ENCODE results near the gene PCDH8. TPM values are rescaled to one million over a fixed set of nuclear protein-coding genes. Genes with fewer than 3 reads are reported as not detected.

The PCDH8 gene
- total and polyA plus RNA-seq, 10 of the 15 experiments (the other 5 are each of a cell fraction or from before 2014, with no cell fraction given), result 0.03 to 0.86 (median 0.45) TPM; not detected in 1

GRCh38 chr13:52844836-52845235, 3.6 kb downstream of the PCDH8 start (continued):
- TF ChIP-seq CBFB (IDR thresholded peaks at IDR 0.05; ENCODE audit: low read depth), result no peak
- no peak for TF ChIP-seq NFXL1 (IDR thresholded peaks at IDR 0.05; ENCODE audit: borderline replicate concordance)
- TF ChIP-seq PRDM15 (CRISPR knock-in tag; IDR thresholded peaks at IDR 0.05), result no peak
- no peak for TF ChIP-seq STAT1 (conservative IDR thresholded peaks at IDR 0.05)
- TF ChIP-seq CEBPZ (IDR thresholded peaks at IDR 0.05; ENCODE audit: low read depth, low read length), result no peak
- no peak for TF ChIP-seq EGR1 (IDR thresholded peaks at IDR 0.05; ENCODE audit: borderline replicate concordance in 1 of 2, low read depth in 2 of 2, low read length in 2 of 2)

Data from GM12878 (cell line).